Measurements from ENCODE around the gene TAX1BP1. TPM values are rescaled to one million over a fixed set of nuclear protein-coding genes. Genes with fewer than 3 reads are reported as not detected.

TAX1BP1 gene
- 53.1 and 56.5 TPM in 2 replicates for total RNA-seq (2014; rRNA removed; shearing (Covaris generic))
- 62.0 and 87.9 TPM in 2 replicates for polyA plus RNA-seq (2016; fragmentation: Nextera tagmentation; extraction: Ambion mirVana)
- long read RNA-seq, transcript TAX1BP1-201 (17 exons, 2,478 nt): major isoform, 7 of 57 reads
- long read RNA-seq, partial matches to known transcripts: 45 of 57 reads
- long read RNA-seq, other reads (novel, unspliced or antisense): 3 of 57 reads

- H3K79me2 ChIP-seq (replicated peaks; ENCODE audit: insufficient read depth): peaks cover 38% of the 10 kb centered on the region
- no peaks in the 10 kb centered on the region for H3K9me2 ChIP-seq (ENCODE audit: insufficient read depth)
- TF ChIP-seq ZNF331 (CRISPR knock-in tag; IDR thresholded peaks at IDR 0.05; ENCODE audit: low read depth): no peak
- TF ChIP-seq POLR2AphosphoS5 (IDR thresholded peaks at IDR 0.05; ENCODE audit: low read depth): peak; percentile 97
- no peak for TF ChIP-seq CTCF (conservative IDR thresholded peaks at IDR 0.05; ENCODE audit: low read depth in 2 of 2)
- TF ChIP-seq ETS1 (IDR thresholded peaks at IDR 0.05): 0 out of 2 replicates have a peak, but pooled peaks have one; percentile 33
- TF ChIP-seq ZNF114 (CRISPR knock-in tag; IDR thresholded peaks at IDR 0.05): no peak
- TF ChIP-seq CREB1 (CRISPR knock-in tag; IDR thresholded peaks at IDR 0.05; ENCODE audit: low read depth): peak; percentile 91
- no peak for TF ChIP-seq ZNF462 (CRISPR knock-in tag; IDR thresholded peaks at IDR 0.05)
- no peak for TF ChIP-seq JUNB (IDR thresholded peaks at IDR 0.05; ENCODE audit: unreplicated experiment)
- TF ChIP-seq STAT1 (IDR thresholded peaks at IDR 0.05; ENCODE audit: unreplicated experiment): no peak
- no peak for TF ChIP-seq REST (IDR thresholded peaks at IDR 0.05; ENCODE audit: unreplicated experiment)
- no peaks in the 10 kb centered on the region; the same call in 2 of the 3 replicates for H3K9me3 Mint-ChIP-seq
- no peaks in the 10 kb centered on the region; the same call in 2 of the 3 replicates for H3K36me3 Mint-ChIP-seq (ENCODE audit: low read depth)
- H3K27me3 ChIP-seq (ENCODE audit: insufficient read depth): no peaks in the 10 kb centered on the region
- ATAC-seq: peak; percentile 89
- H2AFZ ChIP-seq: peak within 1 kb of the TSS; percentile 83
- peak within 1 kb of the TSS; percentile 97 for H3K27ac ChIP-seq (ENCODE audit: low read depth)
- H3K4me1 Mint-ChIP-seq: peaks cover 21% of the 10 kb centered on the region
- peak within 1 kb of the TSS; percentile 85 for H3K4me2 ChIP-seq
- DNase-seq (ENCODE audit: low spot score): peak; percentile 95
- peaks cover 7% of the 10 kb centered on the region for H3K27me3 Mint-ChIP-seq (ENCODE audit: insufficient read depth, low read depth, poor library complexity)
- H3K36me3 ChIP-seq (ENCODE audit: insufficient read depth): no peaks in the 10 kb centered on the region; the same call in 1 of the 2 replicates
- H3K4me3 Mint-ChIP-seq: peak within 1 kb of the TSS; percentile 94
- no peaks in the 10 kb centered on the region for H3F3A ChIP-seq (replicated peaks; ENCODE audit: low read depth)
- H3K4me1 ChIP-seq (ENCODE audit: insufficient read depth): peaks cover 6% of the 10 kb centered on the region; the same call in 1 of the 2 replicates
- H3K4me3 ChIP-seq: peak within 1 kb of the TSS; percentile 93
- H4K20me1 ChIP-seq (replicated peaks; ENCODE audit: insufficient read depth): no peaks in the 10 kb centered on the region
- H3K27ac Mint-ChIP-seq: peak within 1 kb of the TSS; percentile 98
These were observed at the start of gene TAX1BP1 for GRCh38 chr7:27739909-27740448. TAX1BP1 (plus strand) TSS chr7:27740162; CDS start chr7:27748525, 8,363 bp downstream.
